ENCODE results near the gene CRYAA. TPM values are rescaled to one million over a fixed set of nuclear protein-coding genes. Genes with fewer than 3 reads are reported as not detected.
"Not testable (repeated sequence)": the region's sequence is repeated elsewhere in the genome, so short reads cannot be mapped to it uniquely, and the experiment has no call there.

The CRYAA gene
- total RNA-seq, 2 experiments from 2014 or later = not detected

DNA sequence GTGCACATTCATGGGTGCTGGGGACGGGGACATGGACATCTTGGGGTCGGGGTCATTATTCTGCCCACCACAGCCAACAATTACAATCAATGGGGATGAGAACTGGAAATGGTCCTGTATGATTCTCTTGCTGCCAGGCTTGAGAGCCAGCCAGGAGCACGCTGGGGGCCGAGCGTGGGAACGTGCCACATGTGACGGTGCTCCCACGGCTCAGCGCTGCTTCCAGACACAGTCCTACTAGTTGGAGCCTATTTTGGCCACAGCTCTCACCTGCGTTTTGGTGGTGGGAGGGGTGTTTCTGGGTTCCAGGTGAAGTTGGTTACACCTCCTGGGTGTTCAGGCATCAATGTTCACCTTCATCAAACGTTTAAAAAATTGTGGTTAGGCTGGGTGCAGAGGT, 19.5 kb upstream of the CRYAA start:
- intact Hi-C loops (cut with micrococcal nuclease; ENCODE audit: unreplicated experiment); H3K27ac ChIP-seq (ENCODE audit: low read depth, low read length, poor library complexity, severe bottlenecking); H3K36me3 ChIP-seq (ENCODE audit: insufficient read depth, low read length); BruUV-seq (replicated peaks); H3K79me2 ChIP-seq (ENCODE audit: insufficient read depth, low read depth, low read length); DNase-seq (ENCODE audit: low spot score); H3K9me3 ChIP-seq (ENCODE audit: low read length); POLR2A ChIA-PET; H3K4me3 ChIP-seq (ENCODE audit: low read depth, low read length, poor library complexity, severe bottlenecking); H2AFZ ChIP-seq (ENCODE audit: low read length); H4K20me1 ChIP-seq (ENCODE audit: insufficient read depth, low read length); H3K9me2 ChIP-seq (ENCODE audit: insufficient read depth, low read length); H3K4me1 ChIP-seq (ENCODE audit: insufficient read depth, low read length, poor library complexity, severe bottlenecking); CTCF ChIA-PET (ENCODE audit: unreplicated experiment); H3K4me2 ChIP-seq (ENCODE audit: low read length): not testable (repeated sequence)

DNA sequence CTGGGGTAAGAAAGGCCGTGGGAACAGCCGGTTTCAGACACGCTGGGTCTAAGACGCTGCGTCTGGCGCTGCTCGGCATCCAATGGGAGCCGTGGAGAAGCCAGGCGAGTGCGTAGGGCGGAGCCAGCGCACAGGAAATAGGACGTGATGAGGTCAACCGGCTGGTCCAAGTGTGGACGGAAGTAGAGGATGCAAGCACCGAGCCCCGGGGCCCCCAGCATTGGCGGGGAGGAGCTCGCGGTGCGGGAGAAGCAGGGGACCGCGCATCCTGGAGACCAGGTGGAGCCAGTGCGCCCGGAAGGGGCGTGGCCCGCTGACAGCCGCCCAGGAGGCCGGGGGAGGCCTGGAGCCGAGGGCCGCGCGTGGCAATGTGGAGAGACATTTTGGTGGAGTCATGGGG, 15.2 kb upstream of the CRYAA start:
- H3K79me2 ChIP-seq (ENCODE audit: insufficient read depth, low read depth, low read length); H3K4me2 ChIP-seq (ENCODE audit: low read length); H3K9me2 ChIP-seq (ENCODE audit: insufficient read depth, low read length); H3K4me1 ChIP-seq (ENCODE audit: insufficient read depth, low read length, poor library complexity, severe bottlenecking); intact Hi-C loops (cut with micrococcal nuclease; ENCODE audit: unreplicated experiment); H2AFZ ChIP-seq (ENCODE audit: low read length); H3K9me3 ChIP-seq (ENCODE audit: low read length); H3K27ac ChIP-seq (ENCODE audit: low read depth, low read length, poor library complexity, severe bottlenecking); H4K20me1 ChIP-seq (ENCODE audit: insufficient read depth, low read length); H3K4me3 ChIP-seq (ENCODE audit: low read depth, low read length, poor library complexity, severe bottlenecking); H3K36me3 ChIP-seq (ENCODE audit: insufficient read depth, low read length); BruUV-seq (replicated peaks); POLR2A ChIA-PET; DNase-seq (ENCODE audit: low spot score); CTCF ChIA-PET (ENCODE audit: unreplicated experiment): not testable (repeated sequence)

DNA sequence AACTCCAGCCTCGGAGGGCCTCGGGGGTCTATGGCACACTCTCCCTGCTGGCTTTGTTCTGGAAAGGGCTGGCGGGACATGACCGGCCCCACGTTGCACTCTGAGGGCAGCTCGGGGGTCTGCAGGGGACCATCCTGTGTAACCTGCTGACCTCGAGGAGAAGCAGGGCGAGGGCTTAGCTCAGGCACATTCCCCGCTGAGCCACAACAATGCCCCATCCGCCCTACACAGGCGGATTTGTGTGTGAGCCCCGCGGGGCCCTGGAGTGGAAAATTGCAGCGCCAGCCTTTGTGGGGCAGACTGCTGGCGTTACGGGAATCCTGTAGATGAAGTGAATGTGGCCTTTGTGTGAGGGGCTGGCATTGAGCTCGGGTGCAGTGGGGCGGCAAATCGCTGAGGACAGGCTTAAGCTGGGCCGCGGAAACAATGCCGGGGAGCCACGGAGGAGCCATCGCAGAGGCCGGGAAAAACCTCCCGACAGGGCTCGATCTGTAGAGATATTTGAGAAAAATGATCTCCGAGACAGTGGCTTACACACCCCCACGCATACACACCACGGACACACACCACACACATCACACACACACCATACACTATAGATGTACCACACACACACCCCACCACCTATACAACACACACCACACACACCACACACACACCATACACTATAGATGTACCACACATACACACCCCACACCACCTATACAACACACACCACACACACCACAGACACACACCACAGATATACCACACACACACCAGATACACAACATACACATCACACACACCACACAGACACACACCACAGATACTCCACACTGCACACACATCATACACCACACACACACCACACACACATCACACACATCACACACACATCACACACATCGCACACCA, 9.3 kb upstream of the CRYAA start:
- H3K4me3 ChIP-seq (ENCODE audit: low read depth, low read length, poor library complexity, severe bottlenecking); H3K27ac ChIP-seq (ENCODE audit: low read depth, low read length, poor library complexity, severe bottlenecking); POLR2A ChIA-PET; H3K36me3 ChIP-seq (ENCODE audit: insufficient read depth, low read length); CTCF ChIA-PET (ENCODE audit: unreplicated experiment); H3K4me2 ChIP-seq (ENCODE audit: low read length); H4K20me1 ChIP-seq (ENCODE audit: insufficient read depth, low read length); H3K9me3 ChIP-seq (ENCODE audit: low read length); H2AFZ ChIP-seq (ENCODE audit: low read length); H3K4me1 ChIP-seq (ENCODE audit: insufficient read depth, low read length, poor library complexity, severe bottlenecking); intact Hi-C loops (cut with micrococcal nuclease; ENCODE audit: unreplicated experiment); DNase-seq (ENCODE audit: low spot score); H3K79me2 ChIP-seq (ENCODE audit: insufficient read depth, low read depth, low read length); BruUV-seq (replicated peaks); H3K9me2 ChIP-seq (ENCODE audit: insufficient read depth, low read length): not testable (repeated sequence)

DNA sequence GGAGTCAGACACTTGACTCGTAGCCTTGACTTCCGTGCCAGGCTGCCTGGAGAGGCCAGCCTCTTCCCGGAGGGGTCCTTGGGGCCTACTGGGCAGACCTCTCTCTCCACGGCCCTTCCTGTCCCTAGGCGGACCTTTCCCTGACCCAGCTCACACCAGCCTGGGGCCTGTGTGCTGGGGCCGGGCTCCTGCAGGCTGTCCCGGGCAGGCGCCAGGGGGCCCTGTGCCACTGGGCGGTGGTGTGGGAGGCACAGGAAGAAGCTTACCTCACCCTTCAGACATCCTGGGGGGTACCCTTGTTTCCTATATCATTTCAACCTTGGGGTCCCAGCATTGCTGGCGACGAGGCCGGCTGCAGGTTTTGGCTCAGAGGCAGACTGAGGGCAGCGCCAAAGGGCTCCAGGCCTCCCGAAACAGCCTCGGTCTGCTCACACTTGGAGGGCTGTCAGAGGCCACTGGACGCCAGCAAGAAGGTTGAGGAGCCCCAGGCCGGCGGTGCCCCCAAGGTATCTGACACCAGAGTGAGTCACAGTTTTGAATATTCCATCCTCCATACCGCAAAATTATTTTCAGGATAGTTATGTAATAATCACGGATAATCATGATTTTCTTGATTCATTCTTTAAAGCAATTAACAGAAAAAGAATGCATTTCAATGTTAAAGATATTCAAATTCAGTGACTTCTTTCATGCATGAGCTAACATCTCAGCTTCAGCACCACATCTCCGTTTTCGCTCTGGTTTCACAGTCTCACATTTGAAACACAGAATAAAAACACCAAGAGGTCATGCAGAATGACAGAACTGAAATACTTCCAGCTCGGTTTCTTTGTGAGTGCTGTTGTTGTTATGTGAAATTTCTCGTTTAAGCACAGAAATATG, 6.7 kb upstream of the CRYAA start:
- H3K79me2 ChIP-seq (ENCODE audit: insufficient read depth, low read depth, low read length); H3K36me3 ChIP-seq (ENCODE audit: insufficient read depth, low read length); BruUV-seq (replicated peaks); H3K9me2 ChIP-seq (ENCODE audit: insufficient read depth, low read length); H2AFZ ChIP-seq (ENCODE audit: low read length); H3K9me3 ChIP-seq (ENCODE audit: low read length); H3K4me3 ChIP-seq (ENCODE audit: low read depth, low read length, poor library complexity, severe bottlenecking); CTCF ChIA-PET (ENCODE audit: unreplicated experiment); DNase-seq (ENCODE audit: low spot score); H4K20me1 ChIP-seq (ENCODE audit: insufficient read depth, low read length); H3K4me2 ChIP-seq (ENCODE audit: low read length); intact Hi-C loops (cut with micrococcal nuclease; ENCODE audit: unreplicated experiment); H3K27ac ChIP-seq (ENCODE audit: low read depth, low read length, poor library complexity, severe bottlenecking); POLR2A ChIA-PET: not testable (repeated sequence)
- peaks cover 11% of the 10 kb centered on the region for H3K4me1 ChIP-seq (ENCODE audit: insufficient read depth, low read length, poor library complexity, severe bottlenecking)

DNA sequence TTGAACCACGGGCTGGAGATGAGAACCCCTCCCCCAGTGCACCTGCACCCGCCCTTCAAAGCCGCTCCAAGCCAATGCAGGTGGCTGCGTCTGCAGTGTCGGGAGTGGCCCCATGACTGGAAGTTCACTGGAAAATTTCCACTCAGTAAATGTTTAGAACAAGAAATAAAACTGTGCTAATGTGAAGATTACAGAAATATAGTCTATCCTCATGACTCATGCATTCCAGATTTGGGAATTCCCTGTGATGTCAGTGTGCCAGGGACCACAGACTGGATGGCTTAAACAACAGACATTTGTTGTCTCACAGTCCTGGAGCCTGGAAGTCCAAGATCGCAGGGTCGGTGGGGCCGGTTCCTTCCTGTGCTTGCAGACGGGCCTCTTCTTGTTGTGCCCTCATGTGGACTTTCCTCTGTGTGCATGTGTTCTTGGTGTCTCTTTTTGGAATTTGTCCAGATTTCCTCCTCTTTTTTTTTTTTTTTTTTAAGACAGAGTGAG, 6.1 kb upstream of the CRYAA start:
- H3K9me2 ChIP-seq (ENCODE audit: insufficient read depth, low read length); CTCF ChIA-PET (ENCODE audit: unreplicated experiment); H3K9me3 ChIP-seq (ENCODE audit: low read length); H3K27ac ChIP-seq (ENCODE audit: low read depth, low read length, poor library complexity, severe bottlenecking); H2AFZ ChIP-seq (ENCODE audit: low read length); BruUV-seq (replicated peaks); H3K4me2 ChIP-seq (ENCODE audit: low read length); POLR2A ChIA-PET; H4K20me1 ChIP-seq (ENCODE audit: insufficient read depth, low read length); H3K79me2 ChIP-seq (ENCODE audit: insufficient read depth, low read depth, low read length); DNase-seq (ENCODE audit: low spot score); H3K36me3 ChIP-seq (ENCODE audit: insufficient read depth, low read length); intact Hi-C loops (cut with micrococcal nuclease; ENCODE audit: unreplicated experiment); H3K4me3 ChIP-seq (ENCODE audit: low read depth, low read length, poor library complexity, severe bottlenecking): not testable (repeated sequence)
- H3K4me1 ChIP-seq (ENCODE audit: insufficient read depth, low read length, poor library complexity, severe bottlenecking) = peaks cover 11% of the 10 kb centered on the region

DNA sequence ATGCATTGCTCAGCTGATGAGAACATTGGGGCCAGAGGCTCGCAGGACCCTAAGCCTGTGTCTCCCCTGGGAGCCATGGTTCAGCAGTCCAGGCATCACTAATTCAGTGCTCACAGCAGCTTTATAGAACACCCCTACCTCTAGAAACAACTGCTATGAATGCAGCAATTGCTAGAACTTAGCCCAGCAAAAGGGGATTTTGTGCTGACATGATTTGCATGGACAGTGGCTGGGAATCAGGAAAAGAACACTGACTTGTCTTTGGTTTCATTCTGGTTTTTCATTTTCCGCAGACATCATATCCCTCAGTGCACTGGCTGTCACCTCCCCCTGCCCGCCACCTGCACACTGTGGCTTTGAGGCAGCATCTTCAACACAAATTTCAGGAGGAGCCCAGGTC, 4.0 kb upstream of the CRYAA start:
- H2AFZ ChIP-seq (ENCODE audit: low read length); DNase-seq (ENCODE audit: low spot score); H3K36me3 ChIP-seq (ENCODE audit: insufficient read depth, low read length); intact Hi-C loops (cut with micrococcal nuclease; ENCODE audit: unreplicated experiment); H3K4me3 ChIP-seq (ENCODE audit: low read depth, low read length, poor library complexity, severe bottlenecking); H3K4me2 ChIP-seq (ENCODE audit: low read length); H3K27ac ChIP-seq (ENCODE audit: low read depth, low read length, poor library complexity, severe bottlenecking); H4K20me1 ChIP-seq (ENCODE audit: insufficient read depth, low read length); BruUV-seq (replicated peaks); H3K79me2 ChIP-seq (ENCODE audit: insufficient read depth, low read depth, low read length); H3K9me3 ChIP-seq (ENCODE audit: low read length); POLR2A ChIA-PET; H3K9me2 ChIP-seq (ENCODE audit: insufficient read depth, low read length); CTCF ChIA-PET (ENCODE audit: unreplicated experiment): not testable (repeated sequence)
- H3K4me1 ChIP-seq (ENCODE audit: insufficient read depth, low read length, poor library complexity, severe bottlenecking) = peaks cover 11% of the 10 kb centered on the region

All from OCI-LY7 (cell line).